H1 (cell line): ENCODE measurements around the gene DPF3. TPM values are rescaled to one million over a fixed set of nuclear protein-coding genes. Genes with fewer than 3 reads are reported as not detected.

ENCODE experiments used
- CTCF ChIA-PET: fragments of 300-600 bp; sonication (Branson Sonifier 250); formaldehyde crosslinking; loops from one replicate; lab custom pipeline; 2021; ENCODE audit not compliant: partially characterized antibody; lab: Charles Lee
- POLR2A ChIA-PET: fragments of 300-600 bp; sonication (Branson Sonifier 250); formaldehyde crosslinking; loops from one replicate; lab custom pipeline; 2021; ENCODE audit warnings: inconsistent platforms; ENCODE audit not compliant: partially characterized antibody; lab: Charles Lee
- DNase-seq, 2 experiments: peaks; one replicate each; pipeline versions ENCODE4 v3.0.0 to v3.0.0-alpha.2; 2010 to 2022; ENCODE audit warnings: low spot score in 2 of 2, low read depth in 1 of 2, mixed read lengths in 1 of 2
- FAIRE-seq: peaks from 2 replicates; lab custom pipeline; 2011; peaks lifted over from hg19 to GRCh38; lab: Jason Lieb, UNC
- H2AFZ ChIP-seq: 2 replicates; pipeline ENCODE4 v1.8.1; 2012; ENCODE audit warnings: low read length, inconsistent platforms
- H2AK5ac ChIP-seq: 2 replicates; pipeline ENCODE4 v1.6.1; 2013; ENCODE audit warnings: low read depth, low read length
- H2BK120ac ChIP-seq: replicated peaks from 2 replicates; pipeline ENCODE3; 2013; ENCODE audit warnings: low read depth, low read length, inconsistent platforms
- H2BK12ac ChIP-seq: 2 replicates; pipeline ENCODE4 v1.6.1; 2013; ENCODE audit warnings: low read depth, low read length
- H2BK15ac ChIP-seq: 2 replicates; pipeline ENCODE4 v1.6.1; 2013; ENCODE audit warnings: low read length
- H2BK20ac ChIP-seq: 2 replicates; pipeline ENCODE4 v1.6.1; 2013; ENCODE audit warnings: low read length
- H2BK5ac ChIP-seq: 2 replicates; pipeline ENCODE4 v1.6.1; 2013; ENCODE audit warnings: low read depth, low read length
- H3K14ac ChIP-seq: 2 replicates; pipeline ENCODE4 v1.6.1; 2013; ENCODE audit warnings: inconsistent platforms; ENCODE audit not compliant: insufficient read length
- H3K18ac ChIP-seq: 2 replicates; pipeline ENCODE4 v1.6.1; 2013; ENCODE audit warnings: low read length; ENCODE audit errors: extremely low read depth
- H3K23ac ChIP-seq: 2 replicates; pipeline ENCODE4 v1.6.1; 2013; ENCODE audit warnings: inconsistent platforms; ENCODE audit not compliant: insufficient read length
- H3K23me2 ChIP-seq: 2 replicates; pipeline ENCODE4 v1.6.1; 2013; ENCODE audit warnings: low read depth, low read length
- H3K27ac ChIP-seq: 2 replicates; pipeline ENCODE4 v1.6.1; 2011; ENCODE audit warnings: low read depth, low read length, inconsistent platforms
- H3K27me3 ChIP-seq, 4 experiments: replicated peaks in 1 of 4; 1 replicate in 1 of 4; 2 replicates in 3 of 4; pipeline versions ENCODE4 v1.6.1 to v1.8.1; 2011 to 2013; ENCODE audit warnings: low read length in 3 of 4, mild to moderate bottlenecking in 3 of 4, inconsistent platforms in 2 of 4, mixed read lengths in 2 of 4, moderate library complexity in 1 of 4; ENCODE audit not compliant: control insufficient read depth in 3 of 4, insufficient read depth in 3 of 4; ENCODE audit errors: extremely low read depth in 1 of 4
- H3K36me3 ChIP-seq, 4 experiments: 2 replicates each; pipeline versions ENCODE4 v1.6.1 to v1.8.1; 2011 to 2013; ENCODE audit warnings: mild to moderate bottlenecking in 4 of 4, low read length in 3 of 4, moderate library complexity in 2 of 4, control low read depth in 1 of 4, inconsistent platforms in 1 of 4; ENCODE audit not compliant: insufficient read depth in 4 of 4, control insufficient read depth in 2 of 4
- H3K4ac ChIP-seq: replicated peaks from 2 replicates; pipeline ENCODE3; 2013; ENCODE audit warnings: low read length, low read depth, mixed read lengths, inconsistent platforms; ENCODE audit not compliant: insufficient read length
- H3K4me1 ChIP-seq, 4 experiments: replicated peaks in 1 of 4; 1 replicate in 1 of 4; 2 replicates in 3 of 4; pipeline versions ENCODE4 v1.6.1 to v1.8.1; 2011 to 2013; ENCODE audit warnings: low read length in 3 of 4, inconsistent platforms in 2 of 4, mixed read lengths in 1 of 4; ENCODE audit not compliant: insufficient read depth in 4 of 4, control insufficient read depth in 3 of 4
- H3K4me2 ChIP-seq, 2 experiments: 2 replicates each; pipeline versions ENCODE4 v1.6.1 to v1.8.1; 2011 to 2013; ENCODE audit warnings: low read depth in 2 of 2, low read length in 2 of 2, control low read depth in 1 of 2, inconsistent platforms in 1 of 2, mild to moderate bottlenecking in 1 of 2; ENCODE audit not compliant: insufficient read depth in 1 of 2
- H3K4me3 ChIP-seq, 4 experiments: fragments of 200-600, 300-600 bp in 1 of 4; sonication (generic), shearing (Covaris generic), sonication (Bioruptor Twin) in 1 of 4; 2 replicates each; pipeline versions ENCODE4 v1.5.1 to v1.8.1; 2011 to 2016; ENCODE audit warnings: low read length in 4 of 4, low read depth in 3 of 4, control low read depth in 2 of 4, inconsistent platforms in 2 of 4, mild to moderate bottlenecking in 2 of 4, mixed read lengths in 1 of 4, moderate library complexity in 1 of 4; ENCODE audit not compliant: insufficient read depth in 2 of 4; ENCODE audit errors: extremely low read depth in 1 of 4
- H3K56ac ChIP-seq: replicated peaks from 2 replicates; pipeline ENCODE3; 2013; ENCODE audit warnings: low read depth, mild to moderate bottlenecking, mixed read lengths, low read length, inconsistent platforms; ENCODE audit not compliant: insufficient read length
- H3K79me1 ChIP-seq: 2 replicates; pipeline ENCODE4 v1.6.1; 2013; ENCODE audit warnings: low read depth, low read length, control low read depth
- H3K79me2 ChIP-seq, 2 experiments: 2 replicates each; pipeline versions ENCODE4 v1.6.1 to v1.8.1; 2012 to 2013; ENCODE audit warnings: low read length in 2 of 2, mild to moderate bottlenecking in 2 of 2, inconsistent platforms in 1 of 2; ENCODE audit not compliant: insufficient read depth in 2 of 2, control insufficient read depth in 1 of 2
- H3K9ac ChIP-seq, 4 experiments: replicated peaks in 1 of 4; 1 replicate in 1 of 4; 2 replicates in 3 of 4; pipeline versions ENCODE4 v1.6.1 to v1.8.1; 2011 to 2013; ENCODE audit warnings: low read depth in 3 of 4, low read length in 3 of 4, control low read depth in 2 of 4, mild to moderate bottlenecking in 2 of 4, moderate library complexity in 2 of 4, inconsistent platforms in 1 of 4; ENCODE audit errors: extremely low read depth in 1 of 4
- H3K9me3 ChIP-seq, 2 experiments: 2 replicates each; pipeline versions ENCODE4 v1.6.1 to v1.8.1; 2012 to 2013; ENCODE audit warnings: mild to moderate bottlenecking in 2 of 2, moderate library complexity in 2 of 2, control low read depth in 1 of 2, inconsistent platforms in 1 of 2, low read depth in 1 of 2, low read length in 1 of 2, mixed read lengths in 1 of 2; ENCODE audit not compliant: insufficient read depth in 2 of 2
- H4K20me1 ChIP-seq, 2 experiments: replicated peaks in 1 of 2; 2 replicates each; pipeline versions ENCODE3 to v1.8.1; 2011 to 2013; ENCODE audit warnings: inconsistent platforms in 2 of 2, low read length in 2 of 2, mild to moderate bottlenecking in 1 of 2; ENCODE audit not compliant: insufficient read depth in 2 of 2, control insufficient read depth in 1 of 2
- H4K5ac ChIP-seq: 2 replicates; pipeline ENCODE4 v1.6.1; 2013; ENCODE audit warnings: low read length, low read depth, mixed read lengths, inconsistent platforms; ENCODE audit not compliant: insufficient read length
- H4K8ac ChIP-seq: 2 replicates; pipeline ENCODE4 v1.8.0; 2013; ENCODE audit warnings: mild to moderate bottlenecking, moderate library complexity, low read length, inconsistent platforms; ENCODE audit not compliant: insufficient read depth; ENCODE audit errors: extremely low read depth
- H4K91ac ChIP-seq: replicated peaks from 2 replicates; pipeline ENCODE3; 2013; ENCODE audit warnings: low read length, mixed read lengths, inconsistent platforms; ENCODE audit not compliant: insufficient read length
- BRCA1 ChIP-seq: IDR thresholded peaks from 2 replicates; pipeline ENCODE4 v1.6.1; 2012; ENCODE audit warnings: low read depth, low read length, improper control_type of control experiment
- KDM5A ChIP-seq: fragments of 200-600 bp; IDR thresholded peaks from 2 replicates; pipeline ENCODE4 v1.7.1; 2012; ENCODE audit warnings: mild to moderate bottlenecking, low read length, inconsistent platforms, mixed read lengths
- POU5F1 ChIP-seq: IDR thresholded peaks from 2 replicates; pipeline ENCODE4 v1.6.1; 2011; ENCODE audit warnings: low read depth, mild to moderate bottlenecking, low read length, moderate library complexity
- WGBS, 2 experiments: shearing (Covaris generic) in 1 of 2; methylation state at CpG; one replicate each; pipeline versions ENCODE4 v1.1.6 to v1.1.7; 2013 to 2015; ENCODE audit warnings: low lambda C conversion rate in 2 of 2, mixed read lengths in 2 of 2, inconsistent platforms in 1 of 2, low coverage in 1 of 2, missing lambda C conversion rate in 1 of 2; ENCODE audit not compliant: insufficient replicate concordance in 2 of 2, insufficient coverage in 1 of 2, insufficient read length in 1 of 2; ENCODE audit errors: extremely low coverage in 1 of 2, missing lambda C conversion rate in 1 of 2; 5-methylcytosine and 5-hydroxymethylcytosine counted together
- polyA plus RNA-seq, 7 experiments: library from polyadenylated mRNA; depleted of rRNA in 3 of 7; stranded (reverse) in 5 of 7; unstranded in 2 of 7; fragments of >200 nt in 5 of 7; fragments of 200-250 nt in 2 of 7; gene quantifications; 1 replicate in 5 of 7; 2 replicates in 1 of 7; 4 replicates in 1 of 7; pipeline versions ENCODE4 v1.2.1 to v1.2.3, GENCODE V29; 2011 to 2013; ENCODE audit warnings: missing spikeins in 2 of 7, mixed read lengths in 2 of 7
- total RNA-seq: library from RNA; stranded (reverse); fragmentation: NEBNext Ultra II Directional; extraction: Animal tissue kit (Norgen Biotek cat#: 25700); gene quantifications from 2 replicates; pipeline ENCODE4 v1.2.1, GENCODE V29; 2021

DPF3 gene
- total and polyA plus RNA-seq, 2 of the 8 experiments (the other 6 are each of a cell fraction or from before 2014, with no cell fraction given): 0.19 TPM; not detected in 1

DNA sequence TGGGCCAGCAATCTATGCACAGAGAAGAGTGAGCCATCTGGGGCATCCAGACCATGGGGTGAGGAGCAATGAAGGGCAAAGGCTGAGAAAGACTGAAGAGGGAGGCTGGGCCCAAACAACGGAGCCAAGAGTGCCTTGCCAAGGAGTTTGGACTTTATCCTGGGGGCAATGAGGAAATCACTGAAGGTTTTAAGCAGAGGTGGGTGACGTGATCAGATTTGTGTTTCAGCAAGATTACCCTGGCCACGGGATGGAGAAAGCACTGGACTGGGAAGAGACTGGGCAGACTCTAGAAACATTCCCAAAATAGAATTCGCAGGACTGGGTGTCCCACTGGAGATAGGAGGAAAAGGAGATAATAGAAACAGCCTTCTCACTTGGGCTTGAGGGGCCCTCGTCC is 65.3 kb downstream of the DPF3 start:
- no peak for FAIRE-seq
- no peak overlapping the region for H3K56ac ChIP-seq
- peak overlapping the region; percentile 11; the same call in 1 of the 2 replicates for H4K8ac ChIP-seq
- H3K9me3 ChIP-seq: no peaks in the 10 kb centered on the region
- no peaks in the 10 kb centered on the region for H3K79me1 ChIP-seq
- H3K18ac ChIP-seq: no peak overlapping the region
- WGBS, 2 experiments: 90% methylated on average over 5 of the region's 5 CpGs; no CpG with 5 or more reads in 1 of the 2 experiments
- H4K20me1 ChIP-seq: no peaks in the 10 kb centered on the region
- H3K36me3 ChIP-seq: no peaks in the 10 kb centered on the region
- ChIA-PET POLR2A (no interaction called here), CTCF (no interaction called here)
- no peak overlapping the region for H3K27ac ChIP-seq
- no peak for DNase-seq
- H4K5ac ChIP-seq: no peak overlapping the region
- H2AFZ ChIP-seq: no peak overlapping the region
- H3K14ac ChIP-seq: no peak overlapping the region
- no peak overlapping the region for H2BK12ac ChIP-seq
- H3K27me3 ChIP-seq: no peaks in the 10 kb centered on the region; a peak in 1 of 7 replicates
- no peak overlapping the region for H2BK15ac ChIP-seq
- no peak overlapping the region for H3K9ac ChIP-seq
- H3K23ac ChIP-seq: no peak overlapping the region
- H3K4me2 ChIP-seq: no peak overlapping the region
- H2BK20ac ChIP-seq: no peak overlapping the region
- no peaks in the 10 kb centered on the region for H3K23me2 ChIP-seq
- H2BK5ac ChIP-seq: no peak overlapping the region
- H3K4ac ChIP-seq: no peak overlapping the region
- H3K4me1 ChIP-seq: peaks cover 0 to 6% (median under 1%) of the 10 kb centered on the region in 4 experiments; a peak in 3 of 7 replicates
- H3K4me3 ChIP-seq: no peak overlapping the region
- H4K91ac ChIP-seq: no peak overlapping the region
- no peak overlapping the region for H2BK120ac ChIP-seq
- H3K79me2 ChIP-seq: no peaks in the 10 kb centered on the region
- H2AK5ac ChIP-seq: no peak overlapping the region
- TF ChIP-seq POU5F1 (no peak), KDM5A (no peak), BRCA1 (no peak)
